Measurements from ENCODE around the gene ANKRD24. TPM values are rescaled to one million over a fixed set of nuclear protein-coding genes. Genes with fewer than 3 reads are reported as not detected.

ANKRD24 gene
- total RNA-seq, 2 donors from 2014 or later = 3.6 to 12.0 TPM

- intact Hi-C loops (cut with DNase I) = loop anchor here (5.0 kb wide), 1 partner anchor 203 kb away; no protein-coding TSS in a partner anchor
- peaks cover 9% of the 10 kb centered on the region for H3K4me1 ChIP-seq (replicated peaks)
Observed at GRCh38 chr19:4184718-4185352, 2.3 kb downstream of the ANKRD24 start.

DNA sequence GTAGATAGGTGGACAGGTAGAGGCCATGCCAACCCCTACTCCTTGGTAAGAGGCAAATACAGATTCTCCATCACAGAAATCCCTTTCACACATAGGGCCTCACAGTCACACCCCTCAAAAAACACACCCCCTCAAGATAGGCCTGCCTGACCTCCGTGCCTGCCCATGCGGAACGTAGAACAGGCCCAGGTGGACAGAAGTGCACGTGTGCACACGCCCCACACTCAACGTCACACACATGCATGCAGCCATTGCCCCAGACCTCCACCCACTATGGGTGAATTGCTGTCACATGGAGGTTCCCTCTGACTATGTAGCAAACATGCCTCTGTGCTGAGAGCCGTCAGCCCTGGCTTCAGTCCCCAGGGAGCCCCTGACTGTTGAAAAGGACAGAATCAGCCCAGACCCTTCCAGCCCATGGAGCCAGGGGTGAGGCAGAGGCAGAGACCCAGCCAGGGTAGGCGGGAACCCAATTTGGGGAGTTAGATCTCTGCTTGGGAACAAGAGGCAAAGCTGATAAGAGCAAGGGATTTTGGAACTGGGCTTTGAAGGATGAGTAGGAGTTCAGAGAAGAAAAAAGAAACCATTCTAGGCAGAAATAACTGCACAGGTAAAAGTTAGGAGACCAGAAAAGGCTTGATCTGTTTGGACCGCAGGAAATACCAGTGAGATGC, 3.1 kb downstream of the ANKRD24 start:
- no peak overlapping the region for H3K27ac ChIP-seq
- no peaks in the 10 kb centered on the region for H3K36me3 ChIP-seq
- 62% methylated on average over 9 of the region's 9 CpGs for WGBS
- peaks cover 9% of the 10 kb centered on the region for H3K4me1 ChIP-seq (replicated peaks)
- no peaks in the 10 kb centered on the region for H3K9me3 ChIP-seq
- H3K27me3 ChIP-seq (replicated peaks; ENCODE audit: insufficient read depth) = no peaks in the 10 kb centered on the region
- H3K4me3 ChIP-seq = no peak overlapping the region
- intact Hi-C loops (cut with DNase I) = no loop called here
- TF ChIP-seq POLR2AphosphoS5 (IDR thresholded peaks at IDR 0.05) (no peak), POLR2A (IDR thresholded peaks at IDR 0.05) (no peak)
- TF ChIP-seq, protein P1, sequence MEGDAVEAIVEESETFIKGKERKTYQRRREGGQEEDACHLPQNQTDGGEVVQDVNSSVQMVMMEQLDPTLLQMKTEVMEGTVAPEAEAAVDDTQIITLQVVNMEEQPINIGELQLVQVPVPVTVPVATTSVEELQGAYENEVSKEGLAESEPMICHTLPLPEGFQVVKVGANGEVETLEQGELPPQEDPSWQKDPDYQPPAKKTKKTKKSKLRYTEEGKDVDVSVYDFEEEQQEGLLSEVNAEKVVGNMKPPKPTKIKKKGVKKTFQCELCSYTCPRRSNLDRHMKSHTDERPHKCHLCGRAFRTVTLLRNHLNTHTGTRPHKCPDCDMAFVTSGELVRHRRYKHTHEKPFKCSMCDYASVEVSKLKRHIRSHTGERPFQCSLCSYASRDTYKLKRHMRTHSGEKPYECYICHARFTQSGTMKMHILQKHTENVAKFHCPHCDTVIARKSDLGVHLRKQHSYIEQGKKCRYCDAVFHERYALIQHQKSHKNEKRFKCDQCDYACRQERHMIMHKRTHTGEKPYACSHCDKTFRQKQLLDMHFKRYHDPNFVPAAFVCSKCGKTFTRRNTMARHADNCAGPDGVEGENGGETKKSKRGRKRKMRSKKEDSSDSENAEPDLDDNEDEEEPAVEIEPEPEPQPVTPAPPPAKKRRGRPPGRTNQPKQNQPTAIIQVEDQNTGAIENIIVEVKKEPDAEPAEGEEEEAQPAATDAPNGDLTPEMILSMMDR (IDR thresholded peaks at IDR 0.05) = no peak
- no peak for DNase-seq (ENCODE audit: low spot score)

More at GRCh38 chr19:4184718-4185352, 2.3 kb downstream of the ANKRD24 start:
- no peak for DNase-seq (ENCODE audit: low spot score)
- no peaks in the 10 kb centered on the region for H3K36me3 ChIP-seq
- H3K9me3 ChIP-seq = no peaks in the 10 kb centered on the region
- TF ChIP-seq POLR2AphosphoS5 (IDR thresholded peaks at IDR 0.05) = no peak
- TF ChIP-seq, protein P1 (IDR thresholded peaks at IDR 0.05) = no peak
- no peak for TF ChIP-seq POLR2A (IDR thresholded peaks at IDR 0.05)
- WGBS = 81% methylated on average over 2 of the region's 2 CpGs
- H3K27ac ChIP-seq = no peak overlapping the region
- H3K27me3 ChIP-seq (replicated peaks; ENCODE audit: insufficient read depth) = no peaks in the 10 kb centered on the region
- no peak overlapping the region for H3K4me3 ChIP-seq

- TF ChIP-seq, protein P1 (IDR thresholded peaks at IDR 0.05) = peak; percentile 50 to 76 (median 66)
- TF ChIP-seq POLR2A (IDR thresholded peaks at IDR 0.05) = no peak
- Histone ChIP-seq H3K4me3 (peak overlapping the region in 1 of 2 donors; percentile 7), H3K36me3 (no peaks in the 10 kb centered on the region), H3K9me3 (no peaks in the 10 kb centered on the region), H3K27ac (peak overlapping the region; percentile 57 to 58), H3K4me1 (replicated peaks) (peaks cover 4% of the 10 kb centered on the region), H3K27me3 (replicated peaks; ENCODE audit: insufficient read depth) (no peaks in the 10 kb centered on the region)
- DNase-seq (ENCODE audit: low spot score) = peak; percentile 68
- intact Hi-C loops (cut with DNase I) = no loop called here
- whole genome bisulfite sequencing = 25% methylated on average over 22 of the region's 22 CpGs
Observed at GRCh38 chr19:4186087-4186993, 3.9 kb downstream of the ANKRD24 start.

DNA sequence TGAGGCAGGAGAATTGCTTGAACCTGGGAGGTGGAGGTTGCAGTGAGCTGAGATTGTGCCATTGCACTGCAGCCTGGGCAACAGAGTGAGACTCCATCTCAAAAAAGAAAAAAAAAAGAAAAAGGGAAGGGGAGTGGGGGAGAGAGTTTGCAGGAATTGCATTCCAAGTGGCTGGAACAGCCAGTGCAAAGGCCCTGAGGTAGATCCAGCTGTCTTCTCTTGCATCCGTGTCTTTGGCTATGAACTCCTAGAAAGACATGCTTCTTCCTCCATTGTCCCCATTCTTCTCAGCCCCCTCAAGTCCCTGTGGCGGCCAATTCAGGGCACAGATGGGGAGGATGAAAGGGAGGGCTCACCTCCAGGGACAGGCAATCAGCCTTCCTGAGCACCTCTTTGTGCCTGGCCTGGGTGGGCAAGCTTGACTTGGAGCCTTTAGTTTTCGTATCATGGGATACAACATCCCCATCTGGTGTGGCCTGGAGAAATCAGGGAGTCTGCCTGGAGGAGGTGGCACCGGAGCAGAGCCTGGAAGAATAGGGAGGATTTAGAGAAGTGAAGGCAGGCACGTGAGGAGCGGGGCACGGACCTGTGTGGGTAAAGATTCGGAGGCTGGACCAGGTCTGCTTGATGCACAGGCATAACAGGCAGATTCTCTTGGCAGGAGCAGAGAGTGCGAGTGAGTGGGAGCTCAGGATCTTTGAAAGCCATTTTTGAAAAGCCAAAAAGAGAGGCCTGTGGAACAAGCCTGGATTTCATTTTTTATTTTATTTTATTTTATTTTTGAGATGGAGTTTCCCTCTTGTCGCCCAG, 5.0 kb downstream of the ANKRD24 start:
- WGBS = 93% methylated on average over 10 of the region's 10 CpGs
- intact Hi-C loops (cut with DNase I) = no loop called here
- Histone ChIP-seq H3K36me3 (no peaks in the 10 kb centered on the region), H3K4me1 (replicated peaks) (no peaks in the 10 kb centered on the region), H3K27ac (no peak overlapping the region), H3K9me3 (no peaks in the 10 kb centered on the region), H3K27me3 (replicated peaks; ENCODE audit: insufficient read depth) (no peaks in the 10 kb centered on the region), H3K4me3 (no peak overlapping the region)
- no peak for DNase-seq (ENCODE audit: low spot score)
- TF ChIP-seq POLR2A (IDR thresholded peaks at IDR 0.05) (no peak), POLR2AphosphoS5 (IDR thresholded peaks at IDR 0.05) (no peak)
- TF ChIP-seq, protein P1 (IDR thresholded peaks at IDR 0.05) = no peak
